Stimulated activated CD8-positive, alpha-beta memory T cell treated with anti-CD3 and anti-CD28 coated beads, Interleukin-15, amount 100 ng/mL, for 1 hour (primary cell): ENCODE results near the gene RPLP2.
A peak's percentile ranks its signal among the peaks of the same experiment; 100 is the strongest.

ENCODE experiments used
- DNase-seq: peaks from one replicate; pipeline ENCODE4 v3.0.0-alpha.2; 2020; ENCODE audit warnings: low read depth

The RPLP2 gene

DNA sequence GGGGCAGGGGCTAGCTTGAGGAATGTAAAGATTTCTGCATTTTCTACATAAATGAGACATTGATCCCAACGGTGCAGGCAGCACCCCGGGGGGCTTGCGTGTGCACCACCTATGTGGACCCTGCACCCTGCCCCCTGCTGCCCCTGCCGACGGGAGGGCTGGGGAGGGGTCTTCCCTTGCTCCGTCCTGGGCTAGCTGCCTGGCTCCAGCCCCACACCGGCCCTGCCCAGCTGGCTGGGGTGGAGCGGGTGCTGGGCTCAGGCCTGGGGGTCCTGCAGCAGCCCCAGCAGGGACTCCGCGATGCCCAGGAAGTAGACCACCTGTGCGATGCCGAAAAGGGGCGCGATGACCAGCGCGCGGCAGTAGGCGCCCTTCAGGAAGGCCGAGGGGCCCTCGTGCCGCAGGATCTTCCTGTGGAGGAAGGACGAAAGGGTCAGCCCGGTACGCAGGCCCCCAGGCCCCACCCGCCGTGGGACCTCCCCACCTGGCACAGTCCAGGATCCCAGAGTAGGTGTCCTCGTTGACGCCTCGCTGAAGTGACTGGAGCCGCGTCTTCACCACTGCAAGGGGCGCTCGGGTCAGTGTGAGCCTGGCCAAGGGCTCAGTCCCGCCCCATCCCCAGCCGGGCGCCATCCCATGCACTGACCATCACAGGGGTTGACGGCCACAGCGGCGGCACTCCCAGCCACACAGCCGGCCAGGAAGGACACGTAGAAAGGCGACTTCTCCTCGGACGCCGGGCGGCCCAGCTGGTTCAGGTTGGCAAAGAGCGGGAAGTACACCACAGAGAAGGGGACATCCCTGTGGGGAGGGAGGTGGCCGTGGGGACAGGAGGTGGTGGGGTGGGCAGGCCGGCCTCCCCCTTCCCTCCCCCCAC lies 17.9 kb upstream of the RPLP2 start:
- DNase-seq, result no peak

DNA sequence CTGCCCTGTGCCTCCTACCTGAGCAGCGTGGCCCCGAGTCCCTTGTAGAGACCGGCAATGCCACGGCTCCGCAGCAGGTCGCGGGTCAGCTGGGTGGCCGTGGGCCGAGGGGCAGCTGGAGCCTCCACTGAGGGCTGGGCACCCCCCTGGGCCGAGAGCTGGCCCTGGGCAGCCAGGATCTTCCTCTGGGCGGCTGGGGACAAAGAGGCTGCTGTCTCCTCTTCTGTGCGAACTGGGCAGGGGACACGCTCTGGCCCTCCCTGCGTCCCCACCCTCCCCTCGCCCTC lies 17.3 kb upstream of the RPLP2 start:
- DNase-seq, result no peak

DNA sequence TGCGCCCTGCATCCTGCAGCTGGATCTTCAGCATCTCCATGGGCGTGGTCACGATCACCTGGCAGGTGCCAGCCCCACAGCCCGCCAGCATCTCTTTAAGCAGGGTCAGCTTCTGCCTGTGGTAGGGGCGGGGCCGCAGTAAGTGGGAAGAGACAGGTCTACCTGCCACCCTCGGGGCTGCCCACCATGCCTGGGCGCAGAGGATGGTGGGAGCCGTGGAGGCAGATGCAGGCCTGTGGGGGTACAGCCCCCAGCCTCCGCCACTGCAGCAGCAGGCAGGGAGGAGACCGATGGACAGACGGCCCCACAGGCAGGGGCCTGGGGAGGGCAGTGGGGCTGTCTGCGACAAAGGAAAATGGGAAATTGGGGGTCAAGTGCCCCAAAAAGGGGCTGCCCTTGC lies 16.9 kb upstream of the RPLP2 start:
- no peak for DNase-seq

DNA sequence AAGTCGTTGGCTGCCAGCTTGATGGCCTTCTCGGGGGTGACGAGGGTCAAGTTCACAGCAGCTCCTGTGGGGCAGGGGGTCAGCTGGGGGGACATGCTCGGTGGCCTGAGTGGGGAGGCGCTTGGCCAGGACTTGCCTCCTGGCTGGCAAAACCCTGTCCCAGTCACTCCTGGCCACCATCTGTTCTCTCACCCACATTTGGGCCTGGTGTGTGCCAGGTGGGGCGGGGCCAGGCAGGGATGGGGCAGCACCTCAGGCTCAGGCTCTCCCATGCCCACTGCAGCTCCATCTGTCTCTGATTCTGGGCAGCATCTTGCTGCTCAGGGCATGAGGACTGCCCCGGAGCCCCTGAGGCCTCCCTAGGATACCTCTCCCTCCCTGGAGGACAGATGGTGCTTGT lies 16.2 kb upstream of the RPLP2 start:
- DNase-seq, result no peak

DNA sequence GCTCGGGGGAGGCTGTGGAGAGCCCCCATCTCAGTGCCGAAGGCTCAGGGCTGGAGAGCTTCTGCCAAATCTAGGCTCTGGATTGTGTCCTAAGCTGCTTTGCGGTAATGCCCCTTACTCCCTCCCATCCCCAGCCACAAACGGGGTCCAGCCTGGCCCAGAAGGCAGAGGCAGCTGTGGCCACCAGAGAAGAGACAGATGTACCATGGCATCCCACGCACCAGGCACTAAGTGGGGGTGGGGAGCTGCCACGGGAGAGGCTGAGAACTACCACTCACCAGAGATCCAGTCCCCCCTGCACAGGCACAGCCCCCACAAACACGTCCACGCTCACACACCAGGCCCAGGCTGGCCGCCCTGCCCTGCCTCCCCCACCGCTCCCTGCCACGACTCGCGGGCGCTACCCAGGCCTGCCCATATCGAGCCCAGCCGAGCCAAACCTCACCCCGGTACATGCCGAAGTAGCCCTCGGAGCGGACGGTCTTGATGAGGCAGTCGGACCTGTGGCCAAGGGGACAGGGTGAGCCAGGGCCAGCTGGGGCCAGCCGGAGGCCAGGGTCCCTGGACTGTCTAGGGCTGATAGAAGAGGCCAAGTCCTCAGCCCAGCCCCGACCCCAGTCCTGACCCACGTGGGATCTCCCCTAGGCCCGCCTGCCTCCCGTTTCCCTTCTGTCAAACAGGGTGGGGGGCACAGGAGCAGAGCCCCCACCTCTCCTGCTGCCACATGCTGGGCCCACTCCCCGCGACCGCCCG lies 15.6 kb upstream of the RPLP2 start:
- DNase-seq, result no peak

DNA sequence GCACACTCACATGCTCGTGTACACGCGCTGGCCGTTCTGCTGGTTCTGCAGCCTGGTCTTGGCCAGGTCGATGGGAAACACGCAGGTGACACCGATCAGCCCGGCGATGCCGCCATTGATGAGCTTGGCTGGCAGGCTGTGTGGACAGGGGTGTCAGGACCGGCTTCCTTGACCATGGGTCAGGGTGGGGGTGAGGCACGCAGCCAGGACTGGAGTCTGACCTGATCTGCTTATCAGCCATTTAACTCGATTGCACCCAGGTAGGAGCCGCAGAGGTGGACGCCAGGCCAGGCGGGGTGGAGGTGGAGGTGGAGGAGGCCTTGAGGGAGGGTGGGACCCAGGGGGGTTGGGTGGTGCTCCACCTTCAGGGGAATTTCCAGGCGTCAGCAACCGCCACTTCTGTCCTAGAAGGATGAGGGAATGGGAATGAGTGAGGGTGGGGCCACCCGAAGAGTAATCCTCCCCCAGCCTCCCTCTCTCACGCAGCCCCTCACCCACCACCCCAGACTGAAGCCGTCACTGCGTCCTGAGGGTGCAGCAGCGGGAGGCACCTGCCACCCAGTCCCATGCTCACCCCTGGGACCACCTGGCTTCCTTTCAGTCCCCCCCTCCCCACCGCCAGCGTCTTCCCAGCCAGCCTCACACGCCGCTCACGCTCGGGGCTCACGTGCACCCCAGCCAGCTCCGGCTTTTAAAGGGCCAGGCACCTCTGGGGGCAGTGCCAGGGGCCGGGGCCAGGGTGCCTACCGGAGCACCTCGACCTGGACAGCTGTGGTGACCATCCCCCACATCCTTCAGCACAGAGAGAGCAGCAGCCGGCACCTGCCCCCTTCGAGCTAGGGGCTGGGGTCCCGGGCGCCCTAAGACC lies 14.8 kb upstream of the RPLP2 start:
- no peak for DNase-seq

DNA sequence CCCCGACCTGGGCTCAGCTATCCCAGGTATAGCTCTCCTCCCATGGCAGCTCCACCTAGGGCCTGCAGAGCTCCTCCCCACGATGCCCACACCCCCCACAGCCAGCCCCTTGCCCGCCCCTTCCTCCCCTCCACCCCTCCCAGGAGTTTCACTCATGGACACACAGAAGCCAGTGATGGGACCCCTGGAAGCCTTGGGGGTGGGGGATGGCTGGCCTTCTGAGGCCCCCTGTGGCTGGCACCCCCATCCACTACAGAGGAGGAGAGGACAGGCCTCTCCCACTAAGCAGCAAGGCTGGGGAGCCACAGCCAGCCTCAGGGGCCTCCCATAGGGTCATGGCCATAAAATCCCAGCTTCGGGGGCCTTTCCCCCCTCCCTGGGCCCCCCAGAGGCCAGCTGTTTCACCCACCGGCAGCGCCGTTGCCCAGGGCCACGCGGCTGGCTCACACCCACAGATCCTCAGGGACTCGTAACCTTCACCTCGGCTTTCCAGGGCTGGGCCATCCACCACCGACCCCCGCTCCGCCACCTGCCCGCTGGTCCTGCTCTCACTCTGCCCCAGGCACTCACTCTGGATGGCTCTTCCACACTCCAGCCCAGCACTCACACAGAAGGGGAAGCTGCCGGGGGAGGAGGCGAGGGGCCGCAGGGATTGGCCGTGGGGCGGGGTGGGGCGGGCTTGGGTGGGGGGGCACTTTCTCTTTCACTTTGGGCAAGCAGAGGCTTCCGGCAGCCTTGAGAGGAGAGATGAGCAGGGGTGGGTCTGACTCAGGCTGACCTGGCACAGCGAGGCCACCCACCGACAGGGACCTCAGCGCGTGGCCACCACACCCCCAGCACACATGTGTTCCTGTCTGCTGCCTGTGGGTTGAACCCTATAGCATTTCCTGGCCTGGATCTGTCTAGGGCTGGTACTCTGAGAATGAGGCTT lies 13.9 kb upstream of the RPLP2 start:
- DNase-seq, result peak; percentile 29

DNA sequence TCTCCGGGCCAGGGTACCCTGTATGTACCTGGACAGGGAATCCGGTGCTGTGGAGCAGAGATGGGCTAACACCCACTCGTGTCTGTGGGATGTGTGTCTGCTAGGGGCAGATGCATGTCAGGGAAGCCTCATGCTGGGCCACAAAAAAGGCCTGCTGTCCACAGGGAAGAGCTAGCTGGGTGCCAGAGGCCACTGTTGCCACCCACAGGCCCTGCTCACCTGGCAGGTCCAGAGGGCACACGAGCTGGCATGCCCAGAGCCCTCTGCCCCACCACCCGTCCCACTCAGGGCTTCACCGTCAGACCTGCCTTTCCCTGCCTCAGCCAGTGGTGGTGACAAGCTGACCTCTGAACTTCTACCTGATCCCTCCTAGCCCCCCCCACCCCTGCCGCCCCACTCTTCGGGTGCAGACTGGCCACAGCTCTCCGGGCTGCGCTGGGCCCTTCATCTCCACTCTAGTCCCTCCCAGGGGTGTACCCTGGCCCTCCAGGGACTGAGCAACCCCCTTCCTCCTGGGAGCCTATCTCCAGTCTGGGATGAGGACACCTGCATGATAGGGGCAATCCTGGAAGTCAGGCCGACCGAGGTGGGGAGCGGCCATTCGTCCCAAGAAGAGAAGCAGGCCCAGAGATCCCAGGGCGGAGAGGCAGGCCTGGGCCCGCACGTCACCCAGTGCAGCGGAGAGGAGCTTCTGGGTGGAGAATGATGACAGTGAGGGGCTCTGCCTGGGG lies 13.0 kb upstream of the RPLP2 start:
- no peak for DNase-seq

DNA sequence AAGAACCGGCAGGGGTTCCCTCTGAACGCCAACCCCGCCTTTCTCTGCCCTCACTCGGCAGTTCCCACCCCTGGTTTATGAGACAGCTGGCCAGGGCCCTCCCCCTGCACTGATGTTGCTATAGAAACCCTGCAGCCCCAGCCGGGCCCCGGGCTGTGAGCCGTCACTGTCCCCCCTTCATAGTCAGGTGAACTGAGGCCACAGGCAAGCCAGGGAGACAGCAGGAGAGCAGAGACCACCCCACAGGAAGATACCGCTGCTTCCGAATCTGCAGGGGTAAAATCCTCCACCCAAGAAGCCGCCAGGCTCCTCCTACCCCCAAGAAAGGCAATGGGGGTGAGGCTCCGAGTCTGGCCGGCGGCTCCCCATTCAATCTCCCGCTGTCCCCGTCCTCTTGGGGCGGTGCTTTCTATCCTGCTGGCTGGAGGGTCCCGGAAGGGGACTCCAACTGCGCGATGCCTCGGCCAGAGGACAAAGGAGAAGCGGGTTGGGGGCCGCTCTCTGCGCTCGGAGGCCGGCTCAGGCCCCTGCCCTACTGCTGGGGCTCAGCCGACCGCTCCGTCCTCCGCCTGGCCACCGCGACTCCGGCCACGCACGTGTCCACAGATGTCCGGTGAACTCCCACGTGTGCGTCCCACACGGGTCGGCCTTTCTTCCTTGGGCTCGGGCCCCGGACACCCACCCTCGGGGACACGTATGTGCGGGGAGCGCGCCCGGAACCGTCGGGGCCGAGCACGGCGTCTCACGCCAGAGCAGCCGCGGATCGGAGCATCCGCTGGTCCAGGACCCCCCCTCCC lies 12.3 kb upstream of the RPLP2 start:
- DNase-seq, result peak; percentile 42

DNA sequence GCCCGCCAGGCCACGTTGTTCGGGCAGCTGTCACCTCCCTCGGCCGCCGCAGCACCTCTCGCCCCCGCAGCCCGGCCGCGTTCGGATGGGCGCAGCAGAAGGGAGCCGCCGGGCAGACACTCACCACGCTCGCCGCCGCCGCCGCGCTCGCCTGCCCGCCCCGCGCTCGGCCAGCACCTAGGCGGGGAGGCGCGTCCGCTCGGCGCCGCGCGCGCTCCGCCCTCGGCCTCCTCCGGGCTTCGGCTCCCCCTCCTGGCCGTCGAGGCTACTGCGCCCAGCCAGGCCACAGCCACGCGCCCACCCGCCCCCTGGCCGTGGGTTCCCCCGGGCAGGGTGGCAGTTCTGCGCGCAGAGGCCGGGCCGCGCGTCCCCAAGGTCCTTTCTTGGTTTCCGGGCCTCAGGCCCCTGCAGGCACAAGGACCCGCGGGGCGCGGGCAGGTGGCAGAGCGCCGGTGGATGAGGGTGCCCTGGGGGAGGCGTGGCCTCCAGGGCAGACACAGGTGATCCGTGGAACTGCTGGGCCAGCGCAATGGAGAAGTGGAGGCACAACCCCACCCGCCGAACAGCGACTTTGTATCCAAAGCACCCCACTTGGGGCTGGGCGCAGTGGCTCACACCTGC lies 11.6 kb upstream of the RPLP2 start, which contains the start of gene SLC25A22:
Gene SLC25A22, minus strand, starts transcription at position 189 of the 621 bp plus-strand sequence. CDS start 3,275 bp downstream, outside the sequence.
- peak; percentile 64 for DNase-seq

DNA sequence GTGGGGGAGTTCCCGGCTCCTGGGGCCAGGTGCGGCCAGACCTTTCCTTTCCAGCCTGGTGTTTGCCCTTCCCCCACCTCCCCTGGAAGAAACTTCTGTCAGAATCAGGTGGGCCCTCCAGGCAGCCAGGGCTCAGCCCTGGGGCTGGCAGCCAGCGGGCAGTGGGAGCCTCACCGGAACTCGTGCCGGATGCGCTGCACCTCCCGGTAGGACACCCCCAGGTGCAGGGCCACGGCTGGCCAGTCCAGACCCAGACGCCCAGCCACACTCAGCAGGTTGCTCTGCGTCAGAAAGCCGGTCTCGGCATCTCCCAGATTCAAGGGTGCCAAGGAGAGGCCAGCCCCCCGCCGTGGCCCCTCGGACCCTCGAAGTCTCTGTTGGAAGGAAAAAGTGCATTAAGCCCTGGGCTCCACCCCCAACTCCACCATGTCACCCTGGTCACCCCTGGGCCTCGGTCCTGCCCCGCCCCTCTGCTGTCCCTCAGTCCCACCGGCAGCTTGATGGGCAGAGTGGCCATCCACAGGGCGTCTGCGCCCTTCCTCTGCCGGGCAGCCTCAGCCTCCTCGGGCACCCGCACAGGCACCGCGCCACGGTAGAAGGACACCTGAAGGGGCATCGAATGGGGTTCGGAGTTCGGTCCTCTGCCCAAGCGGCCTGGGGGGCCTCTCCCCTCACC lies 10.0 kb upstream of the RPLP2 start:
- no peak for DNase-seq

DNA sequence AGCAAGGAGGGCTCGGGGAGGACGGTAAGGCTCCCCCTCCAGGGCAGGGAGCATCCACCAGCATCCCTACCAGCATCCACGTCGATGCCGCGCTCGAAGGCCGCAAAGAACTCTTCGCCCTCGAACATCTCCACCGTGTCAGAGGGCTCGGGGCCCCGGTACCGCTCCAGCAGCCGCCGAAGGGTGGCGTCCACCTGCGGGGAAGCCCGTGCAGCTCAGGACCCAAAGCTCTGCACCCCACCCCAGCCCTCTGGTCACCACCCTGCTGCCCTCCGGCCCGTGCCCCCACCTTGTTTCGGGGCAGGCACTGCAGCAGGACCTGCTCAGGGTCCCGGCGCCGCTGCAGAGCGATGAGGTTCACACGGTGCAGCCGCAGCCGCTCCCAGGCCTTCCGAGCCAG lies 9.3 kb upstream of the RPLP2 start:
- DNase-seq, result no peak

DNA sequence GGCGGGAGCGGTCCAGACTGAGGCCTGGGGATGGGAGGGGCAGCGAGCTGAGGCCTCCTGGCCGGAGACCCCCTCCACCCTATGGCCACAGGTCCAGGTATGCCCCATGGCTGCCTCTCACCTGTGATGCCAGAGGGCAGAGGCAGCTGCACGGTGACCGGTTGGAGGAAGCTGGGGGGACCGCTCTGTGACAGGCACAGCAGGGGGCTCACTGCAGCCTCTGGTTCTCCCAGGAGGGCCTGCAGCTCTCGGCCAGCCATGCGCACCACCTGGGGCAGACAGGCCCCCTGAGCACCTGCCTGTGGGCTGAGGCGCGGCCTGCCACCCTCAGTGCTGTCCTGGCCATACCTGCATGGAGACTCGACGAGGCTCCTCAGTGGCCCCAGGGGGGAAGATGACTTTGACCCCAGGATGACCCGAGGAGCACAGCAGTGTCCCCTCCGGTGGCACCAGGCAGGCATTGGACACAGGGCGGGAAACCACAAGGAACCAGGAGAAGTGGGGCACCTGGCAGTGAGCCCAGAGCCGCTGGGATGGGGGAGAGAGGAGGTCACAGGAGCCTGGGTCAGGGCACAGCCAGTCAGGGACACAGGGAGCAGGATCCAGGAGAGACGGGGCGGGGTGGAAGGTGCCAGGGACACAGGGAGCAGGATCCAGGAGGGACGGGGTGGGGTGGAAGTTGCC lies 8.5 kb upstream of the RPLP2 start:
- no peak for DNase-seq

DNA sequence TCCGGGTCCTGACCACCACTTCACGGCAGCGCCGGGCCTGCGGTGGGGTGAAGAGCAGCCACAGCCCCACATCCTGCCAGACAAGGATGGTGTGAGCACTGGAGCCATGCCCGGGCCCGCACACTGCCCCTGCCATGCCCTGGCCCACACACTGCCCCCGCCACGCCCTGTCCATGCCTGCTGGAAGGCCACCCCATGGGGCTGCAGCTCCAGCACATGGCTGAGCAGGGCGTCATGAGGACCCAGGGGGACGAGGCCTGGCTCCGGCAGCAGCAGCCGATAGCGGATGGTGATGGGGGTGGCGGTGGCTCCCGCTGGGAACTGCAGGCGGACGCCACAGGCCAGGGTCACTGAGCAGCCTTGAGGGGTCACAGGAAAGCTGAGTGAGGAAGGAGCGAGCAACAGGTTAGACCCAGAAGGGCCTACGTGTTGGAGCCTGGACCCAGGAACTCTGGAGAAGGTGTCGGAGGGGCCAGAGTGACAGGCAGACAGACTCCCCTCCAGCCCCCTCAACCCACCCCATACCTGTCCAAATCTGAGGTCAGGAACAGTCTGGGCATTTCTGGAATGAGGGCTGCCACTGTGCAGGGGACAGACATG lies 7.6 kb upstream of the RPLP2 start:
- DNase-seq, result no peak

DNA sequence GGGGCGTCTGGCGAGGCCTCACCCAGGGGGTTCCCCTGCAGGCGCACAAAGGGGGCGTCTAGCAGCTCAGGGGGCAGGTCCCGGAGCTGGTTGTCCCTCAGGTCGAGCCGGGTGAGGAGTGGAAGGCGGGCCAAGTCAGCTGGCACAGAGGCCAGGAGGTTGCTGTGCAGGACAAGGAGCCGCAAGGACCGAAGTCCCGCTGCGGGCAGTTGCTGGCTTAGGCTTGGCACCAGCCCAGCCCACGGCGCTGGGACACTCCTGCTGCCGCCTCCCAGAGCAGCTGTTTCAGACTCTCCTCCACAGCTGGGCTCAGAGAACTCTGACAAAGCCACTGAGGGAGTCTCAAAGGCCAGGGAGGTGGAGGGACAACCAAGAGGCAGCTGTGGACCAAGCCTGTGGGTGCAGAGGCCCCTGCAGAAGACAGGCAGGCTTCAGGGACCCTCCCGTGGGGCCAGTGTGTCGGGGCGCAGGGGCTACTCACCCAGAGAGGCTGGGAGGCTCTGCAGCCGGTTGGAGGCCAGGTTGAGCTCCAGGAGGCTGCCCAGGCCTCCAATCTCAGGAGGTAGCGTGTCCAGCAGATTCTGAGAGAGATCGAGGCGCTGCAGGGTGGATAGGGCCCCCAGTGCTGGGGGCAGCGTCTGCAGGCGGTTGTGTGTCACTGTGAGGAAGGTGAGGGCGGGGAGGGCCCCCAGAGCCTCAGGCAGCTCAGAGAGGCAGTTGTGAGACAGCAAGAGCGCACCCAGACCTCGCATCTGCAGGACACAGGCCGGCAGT lies 6.9 kb upstream of the RPLP2 start:
- no peak for DNase-seq

DNA sequence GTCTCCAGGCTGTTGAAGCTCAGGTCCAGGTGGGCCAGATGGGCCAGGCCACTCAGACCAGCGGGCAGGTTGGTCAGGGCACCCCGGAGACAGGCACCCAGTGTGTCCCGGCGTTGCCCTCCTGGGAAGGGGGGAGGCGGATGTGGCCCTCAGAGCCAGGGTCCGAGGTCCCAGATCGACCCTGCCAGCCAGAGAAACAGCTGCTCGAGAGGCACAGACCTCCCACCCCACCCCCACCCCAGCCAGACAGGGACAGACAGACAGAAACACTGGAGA lies 6.4 kb upstream of the RPLP2 start:
- DNase-seq, result no peak
